ENCODE measurements around the gene SLC22A5.

The SLC22A5 gene

DNA sequence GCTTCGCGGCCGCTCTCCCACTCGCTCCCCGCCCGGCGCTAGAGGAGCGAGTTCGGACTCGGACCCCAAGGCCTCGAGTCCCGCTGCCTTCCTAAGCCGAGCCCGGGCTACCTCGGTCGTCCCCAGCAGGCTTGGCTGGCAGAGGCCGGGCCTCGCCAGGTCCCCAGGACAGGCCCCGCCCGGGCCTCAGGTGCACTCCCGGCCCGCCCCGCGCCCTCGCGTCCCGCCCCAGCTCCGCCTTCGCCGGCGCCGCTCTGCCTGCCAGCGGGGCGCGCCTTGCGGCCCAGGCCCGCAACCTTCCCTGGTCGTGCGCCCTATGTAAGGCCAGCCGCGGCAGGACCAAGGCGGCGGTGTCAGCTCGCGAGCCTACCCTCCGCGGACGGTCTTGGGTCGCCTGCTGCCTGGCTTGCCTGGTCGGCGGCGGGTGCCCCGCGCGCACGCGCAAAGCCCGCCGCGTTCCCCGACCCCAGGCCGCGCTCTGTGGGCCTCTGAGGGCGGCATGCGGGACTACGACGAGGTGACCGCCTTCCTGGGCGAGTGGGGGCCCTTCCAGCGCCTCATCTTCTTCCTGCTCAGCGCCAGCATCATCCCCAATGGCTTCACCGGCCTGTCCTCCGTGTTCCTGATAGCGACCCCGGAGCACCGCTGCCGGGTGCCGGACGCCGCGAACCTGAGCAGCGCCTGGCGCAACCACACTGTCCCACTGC, at the start of gene SLC22A5:
Gene SLC22A5 (plus strand): TSS at position 237 of the 707 bp plus-strand sequence. CDS start 263 bp downstream, at position 500.
- Histone ChIP-seq H3K79me2 (ENCODE audit: insufficient read depth, low read length) (no peaks in the 10 kb centered on the region), H3K4me3 (ENCODE audit: low read depth, low read length, poor library complexity, severe bottlenecking) (peak within 1 kb of the TSS; percentile 76), H3K36me3 (ENCODE audit: insufficient read depth, low read length) (no peaks in the 10 kb centered on the region), H4K20me1 (ENCODE audit: insufficient read depth, low read length) (no peaks in the 10 kb centered on the region), H3K9ac (ENCODE audit: low read length) (peak within 1 kb of the TSS; percentile 72), H2AFZ (ENCODE audit: low read length) (peak within 1 kb of the TSS; percentile 94), H3K4me2 (ENCODE audit: low read length) (peak within 1 kb of the TSS; percentile 93), H3K9me2 (ENCODE audit: low read depth, low read length) (no peaks in the 10 kb centered on the region), H3K27me3 (ENCODE audit: insufficient read depth, low read length) (no peaks in the 10 kb centered on the region), H3K27ac (ENCODE audit: low read depth, low read length, poor library complexity, severe bottlenecking) (no peak within 1 kb of the TSS), H3F3A (ENCODE audit: insufficient read depth, low read length) (no peaks in the 10 kb centered on the region), H3K4me1 (ENCODE audit: insufficient read depth, low read length, severe bottlenecking) (peaks cover 16% of the 10 kb centered on the region), H3K9me3 (ENCODE audit: low read length) (no peaks in the 10 kb centered on the region)
- TF ChIP-seq, protein P1, sequence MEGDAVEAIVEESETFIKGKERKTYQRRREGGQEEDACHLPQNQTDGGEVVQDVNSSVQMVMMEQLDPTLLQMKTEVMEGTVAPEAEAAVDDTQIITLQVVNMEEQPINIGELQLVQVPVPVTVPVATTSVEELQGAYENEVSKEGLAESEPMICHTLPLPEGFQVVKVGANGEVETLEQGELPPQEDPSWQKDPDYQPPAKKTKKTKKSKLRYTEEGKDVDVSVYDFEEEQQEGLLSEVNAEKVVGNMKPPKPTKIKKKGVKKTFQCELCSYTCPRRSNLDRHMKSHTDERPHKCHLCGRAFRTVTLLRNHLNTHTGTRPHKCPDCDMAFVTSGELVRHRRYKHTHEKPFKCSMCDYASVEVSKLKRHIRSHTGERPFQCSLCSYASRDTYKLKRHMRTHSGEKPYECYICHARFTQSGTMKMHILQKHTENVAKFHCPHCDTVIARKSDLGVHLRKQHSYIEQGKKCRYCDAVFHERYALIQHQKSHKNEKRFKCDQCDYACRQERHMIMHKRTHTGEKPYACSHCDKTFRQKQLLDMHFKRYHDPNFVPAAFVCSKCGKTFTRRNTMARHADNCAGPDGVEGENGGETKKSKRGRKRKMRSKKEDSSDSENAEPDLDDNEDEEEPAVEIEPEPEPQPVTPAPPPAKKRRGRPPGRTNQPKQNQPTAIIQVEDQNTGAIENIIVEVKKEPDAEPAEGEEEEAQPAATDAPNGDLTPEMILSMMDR (IDR thresholded peaks at IDR 0.05; ENCODE audit: low read length): no peak
- TF ChIP-seq EZH2 (IDR thresholded peaks at IDR 0.05; ENCODE audit: borderline replicate concordance, low read length): no peak

GRCh38 chr5:132319975-132320374, 49.5 kb upstream of the SLC22A5 start:
- Histone ChIP-seq H3F3A (ENCODE audit: insufficient read depth, low read length) (no peaks in the 10 kb centered on the region), H3K4me2 (ENCODE audit: low read length) (no peak overlapping the region), H3K27me3 (ENCODE audit: insufficient read depth, low read length) (no peaks in the 10 kb centered on the region), H3K4me1 (ENCODE audit: insufficient read depth, low read length, severe bottlenecking) (no peaks in the 10 kb centered on the region), H3K27ac (ENCODE audit: low read depth, low read length, poor library complexity, severe bottlenecking) (no peak overlapping the region), H3K4me3 (ENCODE audit: low read depth, low read length, poor library complexity, severe bottlenecking) (no peak overlapping the region), H3K9me2 (ENCODE audit: low read depth, low read length) (no peaks in the 10 kb centered on the region), H3K36me3 (ENCODE audit: insufficient read depth, low read length) (no peaks in the 10 kb centered on the region), H3K9ac (ENCODE audit: low read length) (no peak overlapping the region), H3K9me3 (ENCODE audit: low read length) (no peaks in the 10 kb centered on the region), H3K79me2 (ENCODE audit: insufficient read depth, low read length) (no peaks in the 10 kb centered on the region), H4K20me1 (ENCODE audit: insufficient read depth, low read length) (no peaks in the 10 kb centered on the region), H2AFZ (ENCODE audit: low read length) (no peak overlapping the region)
- TF ChIP-seq, protein P1 (IDR thresholded peaks at IDR 0.05; ENCODE audit: low read length): no peak
- TF ChIP-seq EZH2 (IDR thresholded peaks at IDR 0.05; ENCODE audit: borderline replicate concordance, low read length): no peak

GRCh38 chr5:132321109-132321721, 48.3 kb upstream of the SLC22A5 start:
- H3K27me3 ChIP-seq (ENCODE audit: insufficient read depth, low read length): no peaks in the 10 kb centered on the region
- H3F3A ChIP-seq (ENCODE audit: insufficient read depth, low read length): no peaks in the 10 kb centered on the region
- no peak overlapping the region for H3K27ac ChIP-seq (ENCODE audit: low read depth, low read length, poor library complexity, severe bottlenecking)
- H3K9me2 ChIP-seq (ENCODE audit: low read depth, low read length): no peaks in the 10 kb centered on the region
- H3K4me3 ChIP-seq (ENCODE audit: low read depth, low read length, poor library complexity, severe bottlenecking): no peak overlapping the region
- H3K9me3 ChIP-seq (ENCODE audit: low read length): no peaks in the 10 kb centered on the region
- no peaks in the 10 kb centered on the region for H3K4me1 ChIP-seq (ENCODE audit: insufficient read depth, low read length, severe bottlenecking)
- H4K20me1 ChIP-seq (ENCODE audit: insufficient read depth, low read length): no peaks in the 10 kb centered on the region
- no peak overlapping the region for H3K9ac ChIP-seq (ENCODE audit: low read length)
- no peak overlapping the region for H2AFZ ChIP-seq (ENCODE audit: low read length)
- no peak overlapping the region for H3K4me2 ChIP-seq (ENCODE audit: low read length)
- TF ChIP-seq, protein P1 (IDR thresholded peaks at IDR 0.05; ENCODE audit: low read length): no peak
- TF ChIP-seq EZH2 (IDR thresholded peaks at IDR 0.05; ENCODE audit: borderline replicate concordance, low read length): no peak
- no peaks in the 10 kb centered on the region for H3K36me3 ChIP-seq (ENCODE audit: insufficient read depth, low read length)
- H3K79me2 ChIP-seq (ENCODE audit: insufficient read depth, low read length): no peaks in the 10 kb centered on the region

Measured in OCI-LY1 (cell line).